ENCODE results near the gene SECISBP2L.

DNA sequence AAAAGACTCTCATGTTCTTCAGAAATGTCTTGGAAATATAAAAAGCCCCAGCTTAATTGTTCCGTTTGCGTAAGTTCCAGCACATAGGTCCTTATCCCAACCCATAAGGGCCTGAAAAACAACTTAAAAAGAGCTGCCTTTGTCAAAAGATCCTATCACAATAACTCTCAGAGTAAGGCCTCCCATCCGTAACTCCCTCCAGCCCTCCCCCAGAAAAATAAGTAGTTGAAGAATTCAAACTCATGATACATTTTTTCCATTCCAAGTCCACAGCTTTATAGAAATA, 38.0 kb upstream of the SECISBP2L start:
- TF ChIP-seq EZH2 (IDR thresholded peaks at IDR 0.05; ENCODE audit: low read depth, unreplicated experiment), result no peak
- TF ChIP-seq, protein P1, sequence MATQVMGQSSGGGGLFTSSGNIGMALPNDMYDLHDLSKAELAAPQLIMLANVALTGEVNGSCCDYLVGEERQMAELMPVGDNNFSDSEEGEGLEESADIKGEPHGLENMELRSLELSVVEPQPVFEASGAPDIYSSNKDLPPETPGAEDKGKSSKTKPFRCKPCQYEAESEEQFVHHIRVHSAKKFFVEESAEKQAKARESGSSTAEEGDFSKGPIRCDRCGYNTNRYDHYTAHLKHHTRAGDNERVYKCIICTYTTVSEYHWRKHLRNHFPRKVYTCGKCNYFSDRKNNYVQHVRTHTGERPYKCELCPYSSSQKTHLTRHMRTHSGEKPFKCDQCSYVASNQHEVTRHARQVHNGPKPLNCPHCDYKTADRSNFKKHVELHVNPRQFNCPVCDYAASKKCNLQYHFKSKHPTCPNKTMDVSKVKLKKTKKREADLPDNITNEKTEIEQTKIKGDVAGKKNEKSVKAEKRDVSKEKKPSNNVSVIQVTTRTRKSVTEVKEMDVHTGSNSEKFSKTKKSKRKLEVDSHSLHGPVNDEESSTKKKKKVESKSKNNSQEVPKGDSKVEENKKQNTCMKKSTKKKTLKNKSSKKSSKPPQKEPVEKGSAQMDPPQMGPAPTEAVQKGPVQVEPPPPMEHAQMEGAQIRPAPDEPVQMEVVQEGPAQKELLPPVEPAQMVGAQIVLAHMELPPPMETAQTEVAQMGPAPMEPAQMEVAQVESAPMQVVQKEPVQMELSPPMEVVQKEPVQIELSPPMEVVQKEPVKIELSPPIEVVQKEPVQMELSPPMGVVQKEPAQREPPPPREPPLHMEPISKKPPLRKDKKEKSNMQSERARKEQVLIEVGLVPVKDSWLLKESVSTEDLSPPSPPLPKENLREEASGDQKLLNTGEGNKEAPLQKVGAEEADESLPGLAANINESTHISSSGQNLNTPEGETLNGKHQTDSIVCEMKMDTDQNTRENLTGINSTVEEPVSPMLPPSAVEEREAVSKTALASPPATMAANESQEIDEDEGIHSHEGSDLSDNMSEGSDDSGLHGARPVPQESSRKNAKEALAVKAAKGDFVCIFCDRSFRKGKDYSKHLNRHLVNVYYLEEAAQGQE (IDR thresholded peaks at IDR 0.05; ENCODE audit: unreplicated experiment), result no peak
- no peak for TF ChIP-seq CTCF (conservative IDR thresholded peaks at IDR 0.05; ENCODE audit: low read depth in 2 of 2)
- TF ChIP-seq POLR2AphosphoS5 (IDR thresholded peaks at IDR 0.05; ENCODE audit: low read depth), result no peak
- no peak for TF ChIP-seq CREB1 (CRISPR knock-in tag; IDR thresholded peaks at IDR 0.05; ENCODE audit: low read depth)
- TF ChIP-seq, protein P2, sequence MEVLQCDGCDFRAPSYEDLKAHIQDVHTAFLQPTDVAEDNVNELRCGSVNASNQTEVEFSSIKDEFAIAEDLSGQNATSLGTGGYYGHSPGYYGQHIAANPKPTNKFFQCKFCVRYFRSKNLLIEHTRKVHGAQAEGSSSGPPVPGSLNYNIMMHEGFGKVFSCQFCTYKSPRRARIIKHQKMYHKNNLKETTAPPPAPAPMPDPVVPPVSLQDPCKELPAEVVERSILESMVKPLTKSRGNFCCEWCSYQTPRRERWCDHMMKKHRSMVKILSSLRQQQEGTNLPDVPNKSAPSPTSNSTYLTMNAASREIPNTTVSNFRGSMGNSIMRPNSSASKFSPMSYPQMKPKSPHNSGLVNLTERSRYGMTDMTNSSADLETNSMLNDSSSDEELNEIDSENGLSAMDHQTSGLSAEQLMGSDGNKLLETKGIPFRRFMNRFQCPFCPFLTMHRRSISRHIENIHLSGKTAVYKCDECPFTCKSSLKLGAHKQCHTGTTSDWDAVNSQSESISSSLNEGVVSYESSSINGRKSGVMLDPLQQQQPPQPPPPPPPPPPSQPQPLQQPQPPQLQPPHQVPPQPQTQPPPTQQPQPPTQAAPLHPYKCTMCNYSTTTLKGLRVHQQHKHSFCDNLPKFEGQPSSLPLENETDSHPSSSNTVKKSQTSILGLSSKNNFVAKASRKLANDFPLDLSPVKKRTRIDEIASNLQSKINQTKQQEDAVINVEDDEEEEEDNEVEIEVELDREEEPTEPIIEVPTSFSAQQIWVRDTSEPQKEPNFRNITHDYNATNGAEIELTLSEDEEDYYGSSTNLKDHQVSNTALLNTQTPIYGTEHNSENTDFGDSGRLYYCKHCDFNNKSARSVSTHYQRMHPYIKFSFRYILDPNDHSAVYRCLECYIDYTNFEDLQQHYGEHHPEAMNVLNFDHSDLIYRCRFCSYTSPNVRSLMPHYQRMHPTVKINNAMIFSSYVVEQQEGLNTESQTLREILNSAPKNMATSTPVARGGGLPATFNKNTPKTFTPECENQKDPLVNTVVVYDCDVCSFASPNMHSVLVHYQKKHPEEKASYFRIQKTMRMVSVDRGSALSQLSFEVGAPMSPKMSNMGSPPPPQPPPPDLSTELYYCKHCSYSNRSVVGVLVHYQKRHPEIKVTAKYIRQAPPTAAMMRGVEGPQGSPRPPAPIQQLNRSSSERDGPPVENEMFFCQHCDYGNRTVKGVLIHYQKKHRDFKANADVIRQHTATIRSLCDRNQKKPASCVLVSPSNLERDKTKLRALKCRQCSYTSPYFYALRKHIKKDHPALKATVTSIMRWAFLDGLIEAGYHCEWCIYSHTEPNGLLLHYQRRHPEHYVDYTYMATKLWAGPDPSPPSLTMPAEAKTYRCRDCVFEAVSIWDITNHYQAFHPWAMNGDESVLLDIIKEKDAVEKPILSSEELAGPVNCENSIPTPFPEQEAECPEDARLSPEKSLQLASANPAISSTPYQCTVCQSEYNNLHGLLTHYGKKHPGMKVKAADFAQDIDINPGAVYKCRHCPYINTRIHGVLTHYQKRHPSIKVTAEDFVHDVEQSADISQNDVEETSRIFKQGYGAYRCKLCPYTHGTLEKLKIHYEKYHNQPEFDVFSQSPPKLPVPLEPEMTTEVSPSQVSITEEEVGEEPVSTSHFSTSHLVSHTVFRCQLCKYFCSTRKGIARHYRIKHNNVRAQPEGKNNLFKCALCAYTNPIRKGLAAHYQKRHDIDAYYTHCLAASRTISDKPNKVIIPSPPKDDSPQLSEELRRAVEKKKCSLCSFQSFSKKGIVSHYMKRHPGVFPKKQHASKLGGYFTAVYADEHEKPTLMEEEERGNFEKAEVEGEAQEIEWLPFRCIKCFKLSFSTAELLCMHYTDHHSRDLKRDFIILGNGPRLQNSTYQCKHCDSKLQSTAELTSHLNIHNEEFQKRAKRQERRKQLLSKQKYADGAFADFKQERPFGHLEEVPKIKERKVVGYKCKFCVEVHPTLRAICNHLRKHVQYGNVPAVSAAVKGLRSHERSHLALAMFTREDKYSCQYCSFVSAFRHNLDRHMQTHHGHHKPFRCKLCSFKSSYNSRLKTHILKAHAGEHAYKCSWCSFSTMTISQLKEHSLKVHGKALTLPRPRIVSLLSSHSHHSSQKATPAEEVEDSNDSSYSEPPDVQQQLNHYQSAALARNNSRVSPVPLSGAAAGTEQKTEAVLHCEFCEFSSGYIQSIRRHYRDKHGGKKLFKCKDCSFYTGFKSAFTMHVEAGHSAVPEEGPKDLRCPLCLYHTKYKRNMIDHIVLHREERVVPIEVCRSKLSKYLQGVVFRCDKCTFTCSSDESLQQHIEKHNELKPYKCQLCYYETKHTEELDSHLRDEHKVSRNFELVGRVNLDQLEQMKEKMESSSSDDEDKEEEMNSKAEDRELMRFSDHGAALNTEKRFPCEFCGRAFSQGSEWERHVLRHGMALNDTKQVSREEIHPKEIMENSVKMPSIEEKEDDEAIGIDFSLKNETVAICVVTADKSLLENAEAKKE (CRISPR knock-in tag; IDR thresholded peaks at IDR 0.05), result no peak
- no peak for TF ChIP-seq EZH2phosphoT487 (IDR thresholded peaks at IDR 0.05; ENCODE audit: unreplicated experiment)
- TF ChIP-seq ETS1 (IDR thresholded peaks at IDR 0.05), result no peak
- no peak for TF ChIP-seq ZNF331 (CRISPR knock-in tag; IDR thresholded peaks at IDR 0.05; ENCODE audit: low read depth)
- TF ChIP-seq ZNF114 (CRISPR knock-in tag; IDR thresholded peaks at IDR 0.05), result no peak
- TF ChIP-seq JUNB (IDR thresholded peaks at IDR 0.05; ENCODE audit: unreplicated experiment), result no peak
- TF ChIP-seq NANOG (IDR thresholded peaks at IDR 0.05; ENCODE audit: borderline replicate concordance), result no peak
- no peak for TF ChIP-seq STAT1 (IDR thresholded peaks at IDR 0.05; ENCODE audit: unreplicated experiment)
